ENCODE results near the gene CAPS2. TPM values are rescaled to one million over a fixed set of nuclear protein-coding genes. Genes with fewer than 3 reads are reported as not detected.

CAPS2 gene
- total RNA-seq, 1 experiment from 2014 or later: 18.3 TPM

DNA sequence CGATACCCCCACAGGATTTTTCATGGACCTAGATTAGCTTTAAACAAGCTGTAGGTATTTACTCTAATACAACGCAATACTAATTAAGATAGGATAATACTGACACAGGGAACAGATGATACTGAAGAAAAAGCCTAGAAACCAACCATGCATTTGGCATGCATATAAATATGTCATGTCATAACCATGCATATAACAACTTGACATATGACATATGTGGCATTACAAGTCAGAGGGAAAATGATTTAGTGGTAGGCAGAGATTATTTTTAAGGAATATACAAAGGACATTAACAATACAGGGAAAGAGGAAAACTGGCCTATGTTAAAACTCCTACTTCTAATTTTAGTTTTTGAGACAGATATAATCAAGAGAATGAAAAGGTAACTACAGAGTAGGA, 27.9 kb downstream of the CAPS2 start:
- H3K9me2 ChIP-seq (ENCODE audit: insufficient read depth): no peaks in the 10 kb centered on the region
- no peaks in the 10 kb centered on the region for H4K20me1 ChIP-seq (ENCODE audit: insufficient read depth)
- no peaks in the 10 kb centered on the region for H3K79me2 ChIP-seq (ENCODE audit: insufficient read depth, low read length)
- ATAC-seq (no peak), DNase-seq (ENCODE audit: low read depth, low spot score) (no peak)
- H3K9me3 ChIP-seq (ENCODE audit: control insufficient read depth in 1 of 2, insufficient read depth in 1 of 2, low read depth in 1 of 2, low read length in 2 of 2): no peaks in the 10 kb centered on the region
- H3K9ac ChIP-seq (ENCODE audit: low read length): no peak overlapping the region
- RAD21 ChIA-PET (ENCODE audit: low non-redundant PET in 1 of 2, low total read pairs in 2 of 2, uncharacterized antibody in 2 of 2, unreplicated experiment in 2 of 2): no interaction called here
- POLR2A ChIA-PET: no interaction called here
- H3K4me1 ChIP-seq (ENCODE audit: control insufficient read depth in 1 of 2, insufficient read depth in 2 of 2, low read length in 2 of 2): no peaks in the 10 kb centered on the region
- no peaks in the 10 kb centered on the region for H3K27me3 ChIP-seq (ENCODE audit: insufficient read depth, low read length)
- CTCF ChIA-PET: no interaction called here
- no peak overlapping the region for H3K4me3 ChIP-seq (replicated peaks in 1 of 2; ENCODE audit: low read depth in 1 of 2, low read length in 2 of 2)
- TF ChIP-seq SRF (IDR thresholded peaks at IDR 0.05; ENCODE audit: low read depth): no peak
- TF ChIP-seq, protein P1, sequence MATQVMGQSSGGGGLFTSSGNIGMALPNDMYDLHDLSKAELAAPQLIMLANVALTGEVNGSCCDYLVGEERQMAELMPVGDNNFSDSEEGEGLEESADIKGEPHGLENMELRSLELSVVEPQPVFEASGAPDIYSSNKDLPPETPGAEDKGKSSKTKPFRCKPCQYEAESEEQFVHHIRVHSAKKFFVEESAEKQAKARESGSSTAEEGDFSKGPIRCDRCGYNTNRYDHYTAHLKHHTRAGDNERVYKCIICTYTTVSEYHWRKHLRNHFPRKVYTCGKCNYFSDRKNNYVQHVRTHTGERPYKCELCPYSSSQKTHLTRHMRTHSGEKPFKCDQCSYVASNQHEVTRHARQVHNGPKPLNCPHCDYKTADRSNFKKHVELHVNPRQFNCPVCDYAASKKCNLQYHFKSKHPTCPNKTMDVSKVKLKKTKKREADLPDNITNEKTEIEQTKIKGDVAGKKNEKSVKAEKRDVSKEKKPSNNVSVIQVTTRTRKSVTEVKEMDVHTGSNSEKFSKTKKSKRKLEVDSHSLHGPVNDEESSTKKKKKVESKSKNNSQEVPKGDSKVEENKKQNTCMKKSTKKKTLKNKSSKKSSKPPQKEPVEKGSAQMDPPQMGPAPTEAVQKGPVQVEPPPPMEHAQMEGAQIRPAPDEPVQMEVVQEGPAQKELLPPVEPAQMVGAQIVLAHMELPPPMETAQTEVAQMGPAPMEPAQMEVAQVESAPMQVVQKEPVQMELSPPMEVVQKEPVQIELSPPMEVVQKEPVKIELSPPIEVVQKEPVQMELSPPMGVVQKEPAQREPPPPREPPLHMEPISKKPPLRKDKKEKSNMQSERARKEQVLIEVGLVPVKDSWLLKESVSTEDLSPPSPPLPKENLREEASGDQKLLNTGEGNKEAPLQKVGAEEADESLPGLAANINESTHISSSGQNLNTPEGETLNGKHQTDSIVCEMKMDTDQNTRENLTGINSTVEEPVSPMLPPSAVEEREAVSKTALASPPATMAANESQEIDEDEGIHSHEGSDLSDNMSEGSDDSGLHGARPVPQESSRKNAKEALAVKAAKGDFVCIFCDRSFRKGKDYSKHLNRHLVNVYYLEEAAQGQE (IDR thresholded peaks at IDR 0.05; ENCODE audit: low read depth): no peak
- H3K36me3 ChIP-seq (ENCODE audit: control insufficient read depth in 1 of 2, insufficient read depth in 2 of 2, low read length in 2 of 2): no peaks in the 10 kb centered on the region
- intact Hi-C loops (cut with micrococcal nuclease): no loop called here
- H3K27ac ChIP-seq (ENCODE audit: low read depth, low read length): no peak overlapping the region
- no peak overlapping the region for H2AFZ ChIP-seq (ENCODE audit: low read depth, low read length, poor library complexity, severe bottlenecking)
- no TSS peak for BruUV-seq (replicated peaks)
- H3K4me2 ChIP-seq (ENCODE audit: low read length): no peak overlapping the region

DNA sequence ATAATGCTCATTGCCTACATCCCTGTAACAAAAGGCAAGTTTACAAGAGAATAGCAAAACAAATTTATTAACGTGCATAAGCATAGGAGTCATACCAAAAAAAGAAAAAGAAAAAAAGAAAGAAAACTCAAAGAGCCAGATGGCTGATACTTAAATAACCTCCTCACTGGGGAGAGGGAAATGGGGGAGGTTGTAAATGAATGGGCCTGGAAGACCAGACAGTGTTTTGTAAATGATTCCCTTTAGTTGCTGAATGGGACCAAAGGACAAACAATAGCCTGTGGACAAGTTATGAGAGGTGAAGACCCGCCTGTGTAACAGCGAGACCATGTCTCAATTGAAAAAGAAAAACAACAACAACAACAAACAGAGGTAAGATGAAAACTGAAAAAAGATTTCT, 35.3 kb downstream of the CAPS2 start:
- Histone ChIP-seq H3K9me3 (ENCODE audit: control insufficient read depth in 1 of 2, insufficient read depth in 1 of 2, low read depth in 1 of 2, low read length in 2 of 2) (no peaks in the 10 kb centered on the region), H3K4me3 (replicated peaks in 1 of 2; ENCODE audit: low read depth in 1 of 2, low read length in 2 of 2) (no peak overlapping the region), H3K27me3 (ENCODE audit: insufficient read depth, low read length) (no peaks in the 10 kb centered on the region), H3K9ac (ENCODE audit: low read length) (no peak overlapping the region), H3K9me2 (ENCODE audit: insufficient read depth) (no peaks in the 10 kb centered on the region), H3K79me2 (ENCODE audit: insufficient read depth, low read length) (no peaks in the 10 kb centered on the region), H3K4me1 (ENCODE audit: control insufficient read depth in 1 of 2, insufficient read depth in 2 of 2, low read length in 2 of 2) (no peaks in the 10 kb centered on the region), H4K20me1 (ENCODE audit: insufficient read depth) (no peaks in the 10 kb centered on the region), H3K36me3 (ENCODE audit: control insufficient read depth in 1 of 2, insufficient read depth in 2 of 2, low read length in 2 of 2) (no peaks in the 10 kb centered on the region), H2AFZ (ENCODE audit: low read depth, low read length, poor library complexity, severe bottlenecking) (no peak overlapping the region), H3K27ac (ENCODE audit: low read depth, low read length) (no peak overlapping the region), H3K4me2 (ENCODE audit: low read length) (no peak overlapping the region)
- no peak for DNase-seq (ENCODE audit: low read depth, low spot score)
- intact Hi-C loops (cut with micrococcal nuclease): no loop called here
- ATAC-seq: no peak
- no TSS peak for BruUV-seq (replicated peaks)
- TF ChIP-seq CBX3 (IDR thresholded peaks at IDR 0.05; ENCODE audit: low read depth): no peak
- no peak for TF ChIP-seq TCF7L2 (IDR thresholded peaks at IDR 0.05; ENCODE audit: borderline replicate concordance, extremely low read depth, insufficient read depth, insufficient read length)
- ChIA-PET POLR2A (no interaction called here), RAD21 (ENCODE audit: low non-redundant PET in 1 of 2, low total read pairs in 2 of 2, uncharacterized antibody in 2 of 2, unreplicated experiment in 2 of 2) (no interaction called here), CTCF (no interaction called here)
